HK-2 (cell line): ENCODE data around the gene CLDN15.

Source experiments
- DNase-seq: peaks from one replicate; pipeline ENCODE4 v3.0.0-alpha.2; 2018; ENCODE audit not compliant: unreplicated experiment

The CLDN15 gene

DNA sequence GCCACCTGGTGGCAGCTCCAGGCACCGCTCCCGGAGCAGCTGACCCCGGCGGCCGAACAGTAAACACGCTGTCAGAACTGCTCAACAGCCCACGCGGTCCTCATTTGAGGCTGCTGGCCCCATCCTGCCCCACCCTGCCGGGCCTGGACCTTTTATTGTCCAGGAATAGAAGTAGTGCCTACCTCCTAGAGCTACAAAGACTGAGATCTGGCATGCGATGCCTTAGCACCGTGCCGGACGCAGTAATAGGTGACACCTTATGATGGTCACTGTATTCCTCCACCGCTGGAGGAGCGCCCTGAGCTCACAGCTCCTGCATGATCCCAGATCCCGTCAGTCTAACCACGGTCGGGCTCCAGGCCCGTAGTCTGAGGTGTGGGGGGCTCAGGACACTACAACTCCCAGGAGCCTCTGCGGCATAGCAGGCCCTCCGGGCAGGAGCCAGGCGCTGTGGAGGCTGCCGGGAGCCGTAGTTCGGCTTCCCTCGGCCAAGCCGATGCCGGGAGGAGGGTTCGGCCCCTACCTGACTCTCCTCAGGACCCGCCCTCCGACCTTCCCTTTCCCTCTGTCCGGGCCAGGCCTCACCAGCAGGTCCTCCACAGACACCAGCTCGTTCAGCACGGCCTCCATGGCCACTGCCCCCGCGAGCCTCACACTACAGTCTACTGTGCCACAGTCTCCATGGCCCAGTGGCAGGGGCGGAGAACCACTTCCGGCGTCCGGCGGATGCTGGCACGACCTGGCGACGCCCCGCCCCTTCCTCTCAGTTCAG, 7.0 kb upstream of the CLDN15 start, which contains the start of gene FIS1:
Gene FIS1 (minus strand): TSS at position 707 of the 772 bp plus-strand sequence. CDS start 77 bp downstream, at position 630.
- peak; percentile 93 for DNase-seq

GRCh38 chr7:101243646-101244374, 6.2 kb upstream of the CLDN15 start:
- DNase-seq: no peak

- DNase-seq: no peak
These were observed 4.1 kb upstream of the CLDN15 start for GRCh38 chr7:101241443-101242349.

DNA sequence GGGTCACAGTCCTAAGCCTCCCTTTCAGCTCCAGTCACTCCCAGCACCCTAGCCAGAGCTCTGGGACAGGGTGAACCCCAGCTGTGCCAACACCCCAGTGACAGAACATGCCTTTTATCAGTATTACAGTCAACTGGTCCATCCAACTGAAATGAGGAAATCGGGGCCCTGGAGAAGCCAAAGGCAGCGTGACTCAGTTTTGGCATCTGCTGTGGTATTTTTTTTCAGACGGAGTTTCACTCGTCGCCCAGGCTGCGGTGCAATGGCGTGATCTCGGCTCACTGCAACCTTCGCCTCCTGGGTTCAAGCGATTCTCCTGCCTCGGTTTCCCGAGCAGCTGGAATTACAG, 3.4 kb upstream of the CLDN15 start:
- DNase-seq: no peak

GRCh38 chr7:101240226-101241014, 2.8 kb upstream of the CLDN15 start:
- DNase-seq: no peak

DNA sequence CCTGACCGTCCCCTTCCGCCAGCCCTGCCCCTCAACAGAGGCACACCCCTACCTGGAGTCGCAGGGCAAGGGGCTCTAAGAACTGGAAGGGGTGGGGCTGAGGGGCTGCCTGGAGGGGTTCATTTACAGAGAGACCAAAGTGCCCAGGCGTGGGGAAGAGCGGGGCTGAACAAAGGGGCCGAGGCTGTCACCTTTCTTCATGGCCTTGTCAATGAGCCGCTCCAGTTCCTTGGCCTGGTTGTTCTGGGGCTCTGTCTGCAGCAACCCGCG, 2.3 kb upstream of the CLDN15 start:
- no peak for DNase-seq

- no peak for DNase-seq
These were observed 1.8 kb upstream of the CLDN15 start for GRCh38 chr7:101239191-101239950.

DNA sequence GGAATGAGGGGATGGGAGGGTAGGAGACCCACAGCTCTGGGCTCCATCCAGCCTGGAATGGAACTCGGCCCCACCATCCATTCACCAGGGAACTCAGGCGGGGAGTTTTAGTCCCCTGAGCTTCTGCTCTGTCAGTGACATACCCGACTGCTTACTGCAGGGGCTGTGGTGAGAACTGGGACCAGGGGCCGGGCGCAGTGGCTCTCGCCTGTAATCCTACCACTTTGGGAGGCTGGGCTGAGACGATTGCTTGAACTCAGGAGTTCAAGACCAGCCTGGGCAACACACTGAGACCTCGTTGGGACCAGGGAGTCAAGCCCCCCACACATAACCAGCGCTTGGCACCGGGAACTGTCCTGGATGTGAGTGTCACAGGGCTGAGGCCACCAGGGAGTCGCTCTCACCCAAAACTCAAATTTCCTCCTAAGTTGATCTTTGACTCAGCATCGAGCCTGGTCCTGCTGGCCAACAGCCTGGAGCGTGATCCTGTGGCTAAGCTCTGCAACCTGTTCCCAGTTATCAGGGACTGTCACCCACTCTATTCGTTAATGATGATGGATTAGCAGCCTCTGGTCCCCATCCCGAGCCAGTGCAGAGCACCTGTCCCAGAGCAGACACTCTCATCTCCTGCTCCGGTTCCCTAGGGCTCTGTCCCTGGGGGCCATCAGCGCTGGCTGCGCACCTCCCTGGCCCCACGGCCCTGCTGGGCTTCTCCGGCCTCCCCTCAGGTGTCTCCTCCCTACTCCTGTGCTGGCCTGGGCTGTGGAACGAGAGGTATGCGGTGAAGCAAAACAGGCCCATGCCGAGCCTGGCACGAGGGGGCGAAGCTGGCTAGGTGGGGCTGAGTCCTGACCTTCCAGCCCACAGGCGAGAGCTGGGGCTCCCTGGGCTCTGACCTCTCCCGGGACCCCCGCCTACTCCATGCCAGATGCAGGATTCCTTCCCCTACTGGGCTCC, 902 bp upstream of the CLDN15 start:
- no peak for DNase-seq

DNA sequence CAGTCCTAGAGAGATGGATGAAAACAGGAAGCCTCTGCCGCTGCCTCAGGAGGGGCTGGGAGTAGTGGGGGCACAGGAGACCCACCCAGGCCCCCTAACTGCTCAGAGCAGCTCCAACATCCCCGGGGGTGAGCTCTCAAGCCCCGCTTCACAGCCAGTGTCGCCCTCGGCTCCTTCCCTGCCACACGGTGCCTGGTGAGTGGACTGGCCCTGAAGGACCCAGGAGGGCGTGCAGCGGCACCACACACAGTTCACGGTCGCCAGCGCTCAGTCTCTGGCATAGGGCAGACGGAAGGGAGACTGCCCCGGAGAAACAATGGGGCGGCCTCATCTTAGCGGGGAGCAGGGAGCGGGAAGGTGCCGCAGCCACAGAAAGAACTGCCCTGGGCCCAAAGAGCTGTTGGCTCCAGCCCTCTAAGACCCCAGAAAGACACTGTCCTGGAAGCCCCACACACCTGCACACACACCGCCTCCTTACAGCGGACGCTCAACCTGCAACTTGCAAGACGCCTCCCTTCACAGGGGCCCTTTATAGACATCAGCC, 1.2 kb downstream of the CLDN15 start:
- DNase-seq: no peak

GRCh38 chr7:101235522-101235921, 2.1 kb downstream of the CLDN15 start:
- DNase-seq: no peak

- DNase-seq: no peak
These were observed 2.6 kb downstream of the CLDN15 start for GRCh38 chr7:101235050-101235449.

GRCh38 chr7:101234636-101235035, 3.0 kb downstream of the CLDN15 start:
- no peak for DNase-seq

GRCh38 chr7:101233907-101234547, 3.6 kb downstream of the CLDN15 start:
- DNase-seq: no peak

- DNase-seq: no peak
These were observed 5.3 kb downstream of the CLDN15 start for GRCh38 chr7:101232141-101232850.

DNA sequence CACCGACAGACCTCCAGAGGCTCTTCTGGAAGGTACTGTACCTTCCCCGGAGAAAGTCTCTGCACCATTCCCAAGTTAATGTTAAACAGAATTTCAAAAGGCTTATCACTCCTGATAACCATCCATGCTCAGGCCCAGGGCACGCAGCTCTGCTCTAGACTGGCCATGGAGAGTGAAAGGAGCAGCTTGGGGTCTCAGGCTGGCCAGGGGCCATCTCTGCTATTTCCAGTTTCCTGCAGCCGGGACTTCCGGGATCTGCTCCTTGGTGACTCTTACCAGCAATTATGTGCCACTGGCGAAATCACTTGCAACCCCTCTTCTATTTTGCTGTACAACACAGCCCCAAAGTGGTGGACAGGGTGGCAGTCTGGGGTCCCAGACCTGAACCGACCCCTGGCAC, 6.0 kb downstream of the CLDN15 start:
- no peak for DNase-seq

DNA sequence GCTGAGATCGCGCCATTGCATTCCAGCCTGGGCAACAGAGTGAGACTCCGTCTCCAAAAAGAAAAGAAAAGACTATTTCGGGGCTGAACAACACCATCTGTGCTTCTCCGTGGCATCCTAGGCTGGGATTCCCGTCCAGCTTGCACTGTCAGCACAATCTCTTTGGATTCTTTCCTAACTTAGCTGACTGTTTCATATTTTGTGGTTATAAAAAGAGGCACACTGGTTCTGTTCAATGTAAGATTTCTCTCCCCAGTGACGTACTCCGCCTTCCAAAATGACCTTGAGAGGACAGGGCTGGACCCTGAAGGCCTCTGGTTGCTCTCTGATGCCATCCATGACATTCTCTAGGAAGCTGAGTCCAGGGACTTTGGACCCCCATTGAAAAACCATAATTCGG, 10.9 kb downstream of the CLDN15 start:
- DNase-seq: no peak

- no peak for DNase-seq
These were observed 12.0 kb downstream of the CLDN15 start for GRCh38 chr7:101225650-101226049.

DNA sequence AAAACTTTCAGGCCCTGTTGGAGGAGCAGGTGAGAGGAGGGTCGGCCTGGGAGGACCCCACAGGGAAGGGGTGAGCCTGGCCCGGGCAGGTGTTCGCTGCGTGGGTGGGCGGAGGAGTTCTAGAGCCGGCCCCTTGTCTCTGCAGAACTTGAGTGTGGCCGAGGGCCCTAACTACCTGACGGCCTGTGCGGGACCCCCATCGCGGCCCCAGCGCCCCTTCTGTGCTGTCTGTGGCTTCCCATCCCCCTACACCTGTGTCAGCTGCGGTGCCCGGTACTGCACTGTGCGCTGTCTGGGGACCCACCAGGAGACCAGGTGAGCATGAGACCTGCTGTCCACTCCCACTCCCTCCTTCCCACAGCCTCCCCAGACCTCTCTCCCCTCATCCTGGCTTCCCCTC, 14.1 kb downstream of the CLDN15 start:
- DNase-seq: no peak
